GM12891 (cell line): ENCODE results near the gene PTPRG.

ENCODE experiments used
- PAX5 ChIP-seq: IDR thresholded peaks from 2 replicates; pipeline ENCODE4 v1.6.1; 2011; ENCODE audit warnings: low read length, moderate library complexity, mild to moderate bottlenecking; ENCODE audit not compliant: insufficient read depth, severe bottlenecking
- POLR2A ChIP-seq: IDR thresholded peaks from 2 replicates; pipeline ENCODE4 v1.6.1; 2011; ENCODE audit warnings: low read depth, low read length, control low read depth
- POLR2AphosphoS5 ChIP-seq: IDR thresholded peaks from 2 replicates; pipeline ENCODE4 v1.6.1; 2011; ENCODE audit warnings: low read depth, low read length, control low read depth
- POU2F2 ChIP-seq: IDR thresholded peaks from 2 replicates; pipeline ENCODE4 v1.6.1; 2011; ENCODE audit warnings: low read depth, mild to moderate bottlenecking, control low read depth, low read length, moderate library complexity
- SPI1 ChIP-seq: IDR thresholded peaks from 2 replicates; pipeline ENCODE4 v1.6.1; 2011; ENCODE audit warnings: low read depth, low read length, control low read depth
- TAF1 ChIP-seq: IDR thresholded peaks from 2 replicates; pipeline ENCODE4 v1.6.1; 2011; ENCODE audit warnings: low read depth, low read length, control low read depth

GRCh38 chr3:61666615-61667330 lies 105.4 kb downstream of the PTPRG start:
- TF ChIP-seq POLR2AphosphoS5 (no peak), POLR2A (no peak), TAF1 (no peak), SPI1 (no peak), POU2F2 (no peak), PAX5 (no peak)
